ENCODE data around the gene NELL1. TPM values are rescaled to one million over a fixed set of nuclear protein-coding genes. Genes with fewer than 3 reads are reported as not detected.

Gene NELL1
- total and polyA plus RNA-seq, 3 experiments from 2014 or later, result not detected

DNA sequence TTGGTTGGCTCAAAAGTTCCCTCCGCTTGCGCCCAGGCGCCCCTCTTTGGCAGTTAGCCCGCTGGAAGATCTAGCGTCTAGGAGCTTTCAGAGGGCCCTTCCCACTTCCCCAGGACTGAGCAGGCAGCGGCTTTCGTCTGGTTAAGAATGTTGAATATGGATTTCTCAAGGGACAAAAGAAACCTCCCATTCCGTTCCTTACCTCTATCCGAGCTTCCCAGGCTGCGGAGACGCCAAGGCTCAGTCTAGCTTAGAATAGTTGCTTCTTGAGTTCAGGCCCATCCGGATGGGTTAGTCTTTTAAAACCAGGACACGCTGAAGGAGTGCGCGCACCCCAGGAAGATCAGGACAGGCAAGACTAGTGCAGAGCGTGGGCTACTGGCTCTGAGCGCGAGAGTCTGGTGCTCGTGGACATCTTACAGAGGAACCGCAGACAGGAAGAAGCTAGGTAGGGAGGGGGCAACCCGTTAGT is 1.6 kb downstream of the NELL1 start:
- no peaks in the 10 kb centered on the region for H3K4me1 ChIP-seq (ENCODE audit: insufficient read depth, low read length)
- no peaks in the 10 kb centered on the region for H3K36me3 Mint-ChIP-seq
- DNase-seq, result no peak
- H3K27ac ChIP-seq (ENCODE audit: low read depth, low read length), result no peak overlapping the region
- ChIA-PET CTCF (no interaction called here), POLR2A (no interaction called here)
- no peak overlapping the region for H3K4me3 ChIP-seq (ENCODE audit: low read length)
- H3K27ac Mint-ChIP-seq, result no peak overlapping the region
- H3K9me3 Mint-ChIP-seq, result peaks cover 0 to 11% (median 3%) of the 10 kb centered on the region in 5 donors
- H3K9me3 ChIP-seq (ENCODE audit: low read length), result no peaks in the 10 kb centered on the region
- H3K4me3 Mint-ChIP-seq, result no peak overlapping the region
- peaks cover 0 to 14% (median 5%) of the 10 kb centered on the region in 3 donors for H3K4me1 Mint-ChIP-seq
- peaks cover 46 to 70% of the 10 kb centered on the region in 2 donors for H3K27me3 Mint-ChIP-seq
- H3K27me3 ChIP-seq (ENCODE audit: insufficient read depth, low read length, poor library complexity, severe bottlenecking), result peaks cover 5% of the 10 kb centered on the region
- no peaks in the 10 kb centered on the region for H3K36me3 ChIP-seq (ENCODE audit: insufficient read depth, low read length)

DNA sequence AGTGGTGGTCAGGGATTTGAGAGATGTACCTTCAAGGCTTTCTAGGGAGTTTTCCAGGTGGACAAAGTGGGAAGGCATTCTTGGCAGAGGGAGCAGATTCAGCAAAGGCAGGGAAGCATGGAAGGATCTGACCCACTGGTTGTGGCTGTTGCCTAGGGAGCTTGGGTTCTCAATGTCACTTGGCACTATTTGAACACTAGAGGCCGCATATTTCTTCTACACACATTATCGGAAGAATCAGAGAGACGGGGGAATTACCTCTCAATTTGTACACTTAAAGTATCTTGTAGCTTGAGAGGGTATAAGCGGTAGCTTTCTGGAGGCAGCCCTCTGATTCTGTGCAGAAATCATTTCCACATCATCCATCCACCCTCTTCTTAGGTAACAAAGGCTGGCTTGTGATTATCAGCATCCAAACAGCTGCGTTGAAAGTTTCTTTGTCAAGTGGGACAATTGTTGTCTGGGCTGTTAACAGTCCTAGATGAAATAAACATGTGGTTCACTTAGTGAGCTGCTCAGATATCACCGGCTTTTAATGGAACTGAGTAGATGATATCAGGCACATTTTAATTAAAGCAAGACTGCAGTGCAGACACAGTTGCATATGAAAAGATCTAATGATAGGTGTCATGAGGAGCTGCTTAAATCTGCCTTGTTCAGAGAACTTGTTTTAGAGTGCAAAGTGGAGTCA is 2.6 kb downstream of the NELL1 start:
- Mint-ChIP-seq H3K4me1 (peaks cover 0 to 14% (median 5%) of the 10 kb centered on the region in 3 donors), H3K27me3 (peaks cover 40 to 59% of the 10 kb centered on the region in 2 donors), H3K9me3 (peaks cover 0 to 7% (median 0%) of the 10 kb centered on the region in 5 donors), H3K27ac (no peak overlapping the region), H3K36me3 (no peaks in the 10 kb centered on the region), H3K4me3 (no peak overlapping the region)
- Histone ChIP-seq H3K36me3 (ENCODE audit: insufficient read depth, low read length) (no peaks in the 10 kb centered on the region), H3K4me1 (ENCODE audit: insufficient read depth, low read length) (no peaks in the 10 kb centered on the region), H3K9me3 (ENCODE audit: low read length) (no peaks in the 10 kb centered on the region), H3K27ac (ENCODE audit: low read depth, low read length) (no peak overlapping the region), H3K27me3 (ENCODE audit: insufficient read depth, low read length, poor library complexity, severe bottlenecking) (peaks cover 5% of the 10 kb centered on the region), H3K4me3 (ENCODE audit: low read length) (no peak overlapping the region)
- POLR2A ChIA-PET, result no interaction called here
- CTCF ChIA-PET, result no interaction called here
- DNase-seq, result no peak

DNA sequence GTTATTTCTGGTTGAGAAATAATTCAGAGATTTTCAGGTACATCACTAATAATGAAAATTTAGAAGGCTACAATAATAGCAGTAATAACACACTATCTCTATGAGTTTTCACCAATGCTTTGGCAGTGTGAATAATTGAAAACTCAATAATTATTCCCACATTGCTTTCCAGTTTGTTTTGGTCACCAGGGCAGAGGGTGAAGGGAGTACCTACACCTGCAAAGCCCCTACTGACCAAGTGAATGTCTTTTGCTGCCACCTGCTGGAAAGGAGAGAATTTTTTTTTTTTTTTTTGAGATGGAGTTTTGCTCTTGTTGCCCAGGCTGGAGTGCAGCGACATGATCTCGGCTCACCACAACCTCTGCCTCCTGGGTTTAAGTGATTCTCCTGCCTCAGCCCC is 3.2 kb downstream of the NELL1 start:
- H3K9me3 Mint-ChIP-seq, result peaks cover 0 to 7% (median 0%) of the 10 kb centered on the region in 5 donors
- POLR2A ChIA-PET, result no interaction called here
- H3K4me3 Mint-ChIP-seq, result no peak overlapping the region
- H3K4me1 Mint-ChIP-seq, result peaks cover 0 to 14% (median 5%) of the 10 kb centered on the region in 3 donors
- peaks cover 36 to 54% of the 10 kb centered on the region in 2 donors for H3K27me3 Mint-ChIP-seq
- Histone ChIP-seq H3K4me3 (ENCODE audit: low read length) (no peak overlapping the region), H3K27ac (ENCODE audit: low read depth, low read length) (no peak overlapping the region), H3K4me1 (ENCODE audit: insufficient read depth, low read length) (no peaks in the 10 kb centered on the region), H3K36me3 (ENCODE audit: insufficient read depth, low read length) (no peaks in the 10 kb centered on the region), H3K27me3 (ENCODE audit: insufficient read depth, low read length, poor library complexity, severe bottlenecking) (peaks cover 5% of the 10 kb centered on the region), H3K9me3 (ENCODE audit: low read length) (no peaks in the 10 kb centered on the region)
- H3K36me3 Mint-ChIP-seq, result no peaks in the 10 kb centered on the region
- H3K27ac Mint-ChIP-seq, result no peak overlapping the region
- CTCF ChIA-PET, result no interaction called here
- DNase-seq, result no peak

DNA sequence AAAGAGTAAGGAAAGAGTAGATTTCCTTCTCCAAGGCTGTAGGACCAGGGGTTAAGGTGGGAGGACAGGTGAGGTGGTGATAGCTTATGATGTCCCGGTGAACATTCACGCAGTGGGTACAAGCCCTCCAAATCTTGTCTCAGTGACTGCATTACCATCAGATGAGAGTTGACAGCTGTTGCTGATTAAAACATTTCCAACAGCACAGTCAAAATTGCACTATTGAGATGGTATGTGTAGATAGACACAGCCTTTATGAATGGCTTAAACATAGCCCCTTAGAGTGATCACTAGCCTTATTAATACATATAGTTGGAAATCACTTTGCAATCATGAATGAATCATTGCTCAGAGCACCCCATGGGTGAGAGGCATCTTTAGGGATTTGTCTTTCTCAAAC is 7.3 kb downstream of the NELL1 start:
- Mint-ChIP-seq H3K9me3 (peaks cover 0 to 1% (median 0%) of the 10 kb centered on the region in 5 donors), H3K27me3 (peaks cover 11 to 21% of the 10 kb centered on the region in 2 donors), H3K4me1 (no peaks in the 10 kb centered on the region), H3K4me3 (no peak overlapping the region), H3K27ac (no peak overlapping the region), H3K36me3 (no peaks in the 10 kb centered on the region)
- Histone ChIP-seq H3K27me3 (ENCODE audit: insufficient read depth, low read length, poor library complexity, severe bottlenecking) (no peaks in the 10 kb centered on the region), H3K4me1 (ENCODE audit: insufficient read depth, low read length) (no peaks in the 10 kb centered on the region), H3K9me3 (ENCODE audit: low read length) (no peaks in the 10 kb centered on the region), H3K36me3 (ENCODE audit: insufficient read depth, low read length) (no peaks in the 10 kb centered on the region), H3K27ac (ENCODE audit: low read depth, low read length) (no peak overlapping the region), H3K4me3 (ENCODE audit: low read length) (no peak overlapping the region)
- DNase-seq, result no peak
- POLR2A ChIA-PET, result no interaction called here
- CTCF ChIA-PET, result no interaction called here

DNA sequence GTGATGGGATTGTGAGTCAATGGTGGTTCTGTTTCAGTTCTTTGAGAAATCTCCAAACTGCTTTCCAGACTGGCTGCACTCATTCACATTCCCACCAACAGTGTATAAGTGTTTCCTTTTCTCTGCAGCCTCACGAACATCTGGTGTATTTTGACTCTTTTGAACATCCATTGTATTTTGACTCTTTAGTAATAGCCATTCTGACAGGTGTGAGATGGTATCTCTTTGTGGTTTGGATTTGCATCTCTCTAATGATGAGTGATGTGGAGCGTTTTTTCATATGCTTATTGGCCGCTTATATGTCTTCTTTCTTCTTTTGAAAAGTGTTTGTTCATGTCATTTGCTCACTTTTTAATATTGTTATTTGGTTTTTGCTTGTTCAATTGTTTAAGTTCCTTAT is 19.4 kb downstream of the NELL1 start:
- POLR2A ChIA-PET, result no interaction called here
- H3K9me3 Mint-ChIP-seq, result peaks cover 0 to 2% (median 0%) of the 10 kb centered on the region in 5 donors
- H3K4me3 Mint-ChIP-seq, result no peak overlapping the region
- Histone ChIP-seq H3K4me1 (ENCODE audit: insufficient read depth, low read length) (no peaks in the 10 kb centered on the region), H3K27ac (ENCODE audit: low read depth, low read length) (no peak overlapping the region), H3K9me3 (ENCODE audit: low read length) (no peaks in the 10 kb centered on the region), H3K4me3 (ENCODE audit: low read length) (no peak overlapping the region), H3K27me3 (ENCODE audit: insufficient read depth, low read length, poor library complexity, severe bottlenecking) (no peaks in the 10 kb centered on the region), H3K36me3 (ENCODE audit: insufficient read depth, low read length) (no peaks in the 10 kb centered on the region)
- H3K4me1 Mint-ChIP-seq, result no peaks in the 10 kb centered on the region
- H3K36me3 Mint-ChIP-seq, result no peaks in the 10 kb centered on the region
- CTCF ChIA-PET, result no interaction called here
- DNase-seq, result no peak
- H3K27me3 Mint-ChIP-seq, result no peaks in the 10 kb centered on the region
- H3K27ac Mint-ChIP-seq, result no peak overlapping the region

DNA sequence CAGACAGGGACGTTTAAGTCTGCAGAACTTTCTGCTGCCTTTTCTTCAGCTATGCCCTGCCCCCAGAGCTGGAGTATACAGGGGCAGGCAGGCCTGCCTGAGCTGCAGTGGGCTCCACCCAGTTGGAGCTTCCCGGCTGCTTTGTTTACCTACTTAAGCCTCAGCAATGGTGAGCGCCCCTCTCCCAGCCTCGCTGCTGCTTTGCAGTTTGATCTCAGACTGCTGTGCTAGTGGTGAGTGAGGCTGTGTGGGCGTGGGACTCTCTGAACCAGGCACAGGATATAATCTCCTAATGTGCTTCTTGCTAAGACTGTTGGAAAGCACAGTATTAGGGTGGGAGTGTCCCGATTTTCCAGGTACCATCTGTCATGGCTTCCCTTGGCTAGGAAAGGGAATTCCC is 38.5 kb downstream of the NELL1 start:
- peaks cover 0 to 2% (median 0%) of the 10 kb centered on the region in 3 donors for H3K36me3 Mint-ChIP-seq
- no peaks in the 10 kb centered on the region for H3K4me1 ChIP-seq (ENCODE audit: insufficient read depth, low read length)
- no peak overlapping the region for H3K27ac ChIP-seq (ENCODE audit: low read depth, low read length)
- H3K9me3 Mint-ChIP-seq, result peaks cover 5 to 17% (median 13%) of the 10 kb centered on the region in 5 donors
- no peak overlapping the region for H3K4me3 ChIP-seq (ENCODE audit: low read length)
- H3K4me1 Mint-ChIP-seq, result no peaks in the 10 kb centered on the region
- no peaks in the 10 kb centered on the region for H3K27me3 Mint-ChIP-seq
- CTCF ChIA-PET, result no interaction called here
- no peaks in the 10 kb centered on the region for H3K9me3 ChIP-seq (ENCODE audit: low read length)
- DNase-seq, result no peak
- no peak overlapping the region for H3K4me3 Mint-ChIP-seq
- no peak overlapping the region for H3K27ac Mint-ChIP-seq
- H3K36me3 ChIP-seq (ENCODE audit: insufficient read depth, low read length), result no peaks in the 10 kb centered on the region
- POLR2A ChIA-PET, result no interaction called here
- H3K27me3 ChIP-seq (ENCODE audit: insufficient read depth, low read length, poor library complexity, severe bottlenecking), result no peaks in the 10 kb centered on the region

DNA sequence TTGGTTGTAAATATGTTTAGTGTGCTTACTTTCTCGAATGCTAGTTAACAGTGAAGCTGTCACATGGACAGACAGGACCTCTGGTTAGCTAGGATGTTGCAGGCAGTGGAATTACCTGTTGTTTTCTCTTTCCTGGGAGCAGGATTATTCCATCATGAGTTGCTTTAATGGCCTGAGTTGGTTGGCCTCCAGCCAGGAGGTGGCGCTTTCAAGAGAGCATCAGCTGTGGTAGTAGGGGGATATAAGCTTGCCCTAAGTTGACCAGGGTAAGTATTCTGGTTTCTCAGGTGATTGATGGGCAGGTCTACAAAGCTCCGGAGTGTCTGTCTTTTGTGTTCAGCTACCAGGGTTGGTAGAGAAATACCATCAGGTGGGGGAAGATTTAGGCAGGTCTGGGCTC is 43.5 kb downstream of the NELL1 start:
- Histone ChIP-seq H3K4me1 (ENCODE audit: insufficient read depth, low read length) (no peaks in the 10 kb centered on the region), H3K9me3 (ENCODE audit: low read length) (no peaks in the 10 kb centered on the region), H3K36me3 (ENCODE audit: insufficient read depth, low read length) (no peaks in the 10 kb centered on the region), H3K27me3 (ENCODE audit: insufficient read depth, low read length, poor library complexity, severe bottlenecking) (no peaks in the 10 kb centered on the region), H3K4me3 (ENCODE audit: low read length) (no peak overlapping the region), H3K27ac (ENCODE audit: low read depth, low read length) (no peak overlapping the region)
- ChIA-PET POLR2A (no interaction called here), CTCF (no interaction called here)
- Mint-ChIP-seq H3K4me3 (no peak overlapping the region), H3K27ac (peak overlapping the region in 1 of 8 donors; percentile 41), H3K9me3 (peaks cover 4 to 15% (median 5%) of the 10 kb centered on the region in 5 donors), H3K27me3 (no peaks in the 10 kb centered on the region), H3K36me3 (no peaks in the 10 kb centered on the region), H3K4me1 (no peaks in the 10 kb centered on the region)
- no peak for DNase-seq

DNA sequence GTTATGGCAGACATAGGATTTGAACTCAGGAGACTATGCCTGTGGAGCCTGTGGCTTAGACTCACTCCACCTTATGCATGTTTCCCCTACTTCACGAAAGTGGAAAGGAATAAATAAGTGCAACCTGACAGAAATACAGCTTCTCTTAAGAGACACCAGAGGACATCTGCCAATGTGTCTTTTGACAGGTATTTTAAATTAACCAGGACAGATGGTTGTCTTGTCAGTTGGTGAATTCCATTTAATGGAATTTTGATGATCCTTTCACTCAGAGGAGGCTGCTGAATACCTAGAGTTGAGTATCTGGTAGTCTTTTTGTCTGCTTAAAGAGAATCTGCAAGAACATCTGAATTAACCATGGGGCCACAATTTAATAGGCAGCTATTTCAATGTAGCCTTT is 46.1 kb downstream of the NELL1 start:
- no peaks in the 10 kb centered on the region for H3K4me1 Mint-ChIP-seq
- H3K4me1 ChIP-seq (ENCODE audit: insufficient read depth, low read length), result no peaks in the 10 kb centered on the region
- ChIA-PET CTCF (no interaction called here), POLR2A (no interaction called here)
- no peak overlapping the region for H3K4me3 Mint-ChIP-seq
- H3K9me3 Mint-ChIP-seq, result peaks cover 0 to 12% (median 5%) of the 10 kb centered on the region in 5 donors
- H3K27ac Mint-ChIP-seq, result no peak overlapping the region
- no peaks in the 10 kb centered on the region for H3K9me3 ChIP-seq (ENCODE audit: low read length)
- H3K4me3 ChIP-seq (ENCODE audit: low read length), result no peak overlapping the region
- H3K27ac ChIP-seq (ENCODE audit: low read depth, low read length), result no peak overlapping the region
- no peaks in the 10 kb centered on the region for H3K36me3 Mint-ChIP-seq
- H3K27me3 ChIP-seq (ENCODE audit: insufficient read depth, low read length, poor library complexity, severe bottlenecking), result no peaks in the 10 kb centered on the region
- H3K36me3 ChIP-seq (ENCODE audit: insufficient read depth, low read length), result no peaks in the 10 kb centered on the region
- no peaks in the 10 kb centered on the region for H3K27me3 Mint-ChIP-seq
- DNase-seq, result no peak

Measured in CD8-positive, alpha-beta memory T cell (primary cell).